EH (cell line): ENCODE results near the gene CTNNA2.
A peak's percentile ranks its signal among the peaks of the same experiment; 100 is the strongest.

ENCODE experiments used
- DNase-seq: peaks from one replicate; pipeline ENCODE4 v3.0.0-alpha.2; 2015; ENCODE audit warnings: low read depth

The CTNNA2 gene

DNA sequence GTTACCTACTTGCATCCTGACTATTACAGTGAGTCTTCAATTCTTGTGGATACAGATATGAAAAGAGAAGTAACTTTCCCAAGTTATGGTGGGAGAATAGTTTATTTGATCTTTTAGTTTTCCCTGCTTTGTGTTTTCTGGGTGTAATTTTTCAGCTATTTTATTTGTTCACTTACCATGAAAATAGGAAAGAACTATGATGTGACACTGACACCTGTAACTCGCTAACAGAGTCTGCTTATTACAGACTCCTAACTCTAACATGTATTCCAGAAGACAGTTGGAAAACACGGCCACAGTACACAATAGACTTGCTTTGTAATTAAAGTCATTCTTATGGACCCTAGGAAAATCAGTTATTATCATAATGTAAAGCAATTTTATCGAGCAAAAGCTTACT, 468.5 kb downstream of the CTNNA2 start:
- no peak for DNase-seq

GRCh38 chr2:79982445-79982844, 469.6 kb downstream of the CTNNA2 start:
- no peak for DNase-seq

DNA sequence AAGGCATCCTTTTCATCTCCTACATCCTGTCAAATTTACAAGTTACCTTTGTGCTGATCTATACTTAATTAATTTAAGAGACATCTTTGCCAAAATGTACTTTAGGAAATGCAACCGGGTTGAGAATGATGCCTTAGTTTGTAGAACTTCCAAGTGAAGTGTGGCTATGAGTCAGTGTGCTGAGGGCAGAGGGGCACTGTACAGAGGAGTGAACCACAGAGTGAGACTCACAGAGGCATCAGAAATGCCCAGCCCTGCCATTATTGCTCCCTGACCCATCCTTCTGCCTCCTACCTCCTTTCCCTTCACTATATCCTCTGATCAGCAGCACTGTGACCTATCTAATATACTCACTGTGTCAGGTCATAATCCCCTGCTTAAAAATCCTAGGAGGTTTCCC, 471.6 kb downstream of the CTNNA2 start:
- DNase-seq = peak; percentile 30

DNA sequence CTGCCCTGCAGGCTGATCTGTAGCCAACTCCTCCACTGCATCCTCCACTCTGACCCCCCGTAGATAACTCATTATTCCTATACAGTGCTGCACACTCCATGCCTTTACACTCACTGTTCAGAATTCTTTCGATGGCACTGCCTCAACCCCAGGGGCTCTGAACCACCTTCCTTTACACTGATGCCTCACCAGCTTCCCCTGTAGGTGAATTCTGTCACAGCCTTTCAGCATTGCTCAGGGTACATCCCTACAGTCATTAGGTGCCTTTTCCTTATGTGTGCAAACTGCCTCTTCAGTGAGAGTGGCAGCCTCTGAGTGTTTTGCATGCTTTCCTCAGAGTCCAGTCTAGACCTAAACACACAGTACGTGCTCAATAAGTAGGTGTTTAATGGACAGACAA, 472.3 kb downstream of the CTNNA2 start:
- no peak for DNase-seq

- no peak for DNase-seq
Measured at GRCh38 chr2:79985571-79985970, 472.7 kb downstream of the CTNNA2 start.

DNA sequence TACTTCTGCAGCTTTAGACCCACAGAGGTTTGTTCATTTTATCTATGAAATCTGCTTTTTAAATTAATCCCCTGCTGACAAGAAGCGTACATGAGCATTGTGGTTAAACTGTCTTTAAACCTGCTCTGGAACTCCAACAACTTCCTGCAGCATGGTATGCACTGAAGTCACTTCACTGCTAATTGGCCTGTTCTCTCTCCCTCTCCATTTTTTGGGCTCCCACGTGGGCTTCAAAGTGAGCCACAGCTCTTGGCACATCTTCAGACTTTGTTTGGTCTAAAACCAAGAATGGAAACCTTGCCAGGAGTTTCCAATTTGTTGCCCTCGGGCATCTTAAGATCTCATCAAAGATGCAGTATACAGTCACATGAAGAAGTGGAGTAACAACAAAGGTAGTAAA, 480.3 kb downstream of the CTNNA2 start:
- DNase-seq = peak; percentile 79

DNA sequence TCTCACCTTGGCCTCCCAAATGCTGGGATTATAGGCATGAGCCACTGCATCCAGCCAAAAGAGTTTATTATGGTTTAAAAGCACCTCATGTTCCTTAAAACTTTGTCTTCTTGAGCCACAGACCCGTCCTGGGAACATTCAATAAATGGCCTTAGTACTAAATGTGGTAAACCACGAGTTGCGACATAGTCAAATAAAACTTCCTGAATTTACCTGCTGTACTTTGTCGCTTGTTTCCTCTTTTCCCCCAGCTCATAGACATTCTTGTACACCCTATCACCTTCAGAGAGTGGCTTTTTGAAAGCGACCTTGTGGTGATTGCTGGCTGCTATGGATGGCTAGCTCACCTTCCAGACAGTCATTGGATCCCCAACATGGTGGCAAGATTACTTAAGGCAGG, 481.3 kb downstream of the CTNNA2 start:
- DNase-seq = peak; percentile 31

DNA sequence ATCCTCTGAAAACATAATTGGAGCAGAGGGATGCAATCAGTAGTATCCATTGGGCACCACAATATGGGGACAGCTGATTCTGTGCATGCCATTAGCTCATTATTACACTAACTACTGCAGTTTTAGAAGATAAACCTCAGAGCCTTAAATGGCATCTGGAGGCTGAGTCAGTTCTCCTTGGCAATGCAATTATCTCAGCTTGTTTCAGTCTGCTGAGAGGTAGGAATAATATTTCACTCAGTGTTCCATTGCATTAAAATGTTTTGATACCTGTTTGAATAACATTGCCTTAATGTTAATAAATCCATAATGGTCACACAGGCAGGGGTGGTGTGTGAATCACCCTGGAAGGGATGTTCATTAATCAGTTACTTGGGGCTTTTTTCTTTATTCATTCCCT, 482.1 kb downstream of the CTNNA2 start:
- peak; percentile 53 for DNase-seq

- DNase-seq = no peak
Measured at GRCh38 chr2:79996709-79997108, 483.9 kb downstream of the CTNNA2 start.

DNA sequence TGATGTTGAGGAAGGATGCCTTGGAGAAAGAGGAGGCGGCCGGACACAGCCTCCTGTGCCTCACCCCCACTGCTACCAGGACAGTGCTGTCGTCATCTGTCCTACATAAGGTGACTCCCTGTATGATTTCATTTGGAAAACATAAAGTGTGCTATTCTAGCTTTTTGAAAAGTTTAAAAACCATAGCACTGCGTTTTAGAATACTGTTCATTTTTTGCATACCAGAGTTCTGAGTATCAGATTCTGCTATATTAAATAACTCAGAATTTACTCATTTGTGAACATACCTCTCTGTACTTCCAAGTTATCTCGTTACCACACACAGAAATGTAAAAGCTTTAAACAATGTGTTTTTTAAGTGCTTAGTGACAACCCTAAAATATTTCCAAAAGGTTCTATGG, 488.9 kb downstream of the CTNNA2 start:
- peak; percentile 86 for DNase-seq

- DNase-seq = no peak
Measured at GRCh38 chr2:80002112-80002511, 489.3 kb downstream of the CTNNA2 start.

- DNase-seq = no peak
Measured at GRCh38 chr2:80002568-80003157, 489.8 kb downstream of the CTNNA2 start.

DNA sequence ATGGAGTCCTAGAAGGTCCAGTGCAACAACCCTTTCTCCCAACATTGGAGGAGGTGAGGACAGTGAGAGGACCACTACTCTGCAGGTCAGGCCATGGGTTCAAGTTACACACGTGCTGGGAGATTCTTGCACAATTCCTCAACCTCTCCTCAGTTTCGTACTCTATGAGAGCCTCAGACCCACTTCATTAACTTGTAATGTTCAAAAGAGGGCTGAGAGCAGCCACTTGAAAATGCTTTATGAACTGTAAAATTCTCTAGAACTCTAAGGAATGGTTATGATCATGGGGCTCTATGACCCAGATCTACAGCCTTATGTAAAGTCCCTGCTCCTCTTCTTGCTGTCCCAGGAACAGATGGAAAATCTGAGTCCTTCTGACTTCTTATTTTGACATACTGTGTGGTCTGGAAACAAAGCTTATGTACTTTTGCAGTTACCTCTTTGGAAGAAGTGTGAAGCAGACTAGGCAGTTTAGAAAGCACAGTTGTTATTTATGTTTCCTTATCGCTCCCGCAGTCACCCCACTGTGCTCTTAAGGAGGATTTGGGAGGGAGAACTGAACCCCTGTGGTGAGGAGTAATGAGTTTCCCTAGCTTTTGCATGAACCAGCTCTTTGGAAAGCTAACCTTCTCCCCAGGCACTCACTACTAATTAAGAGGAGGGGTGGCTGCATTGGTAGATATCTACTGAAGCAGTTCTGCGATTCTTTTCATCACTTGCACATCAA, 495.1 kb downstream of the CTNNA2 start:
- no peak for DNase-seq

DNA sequence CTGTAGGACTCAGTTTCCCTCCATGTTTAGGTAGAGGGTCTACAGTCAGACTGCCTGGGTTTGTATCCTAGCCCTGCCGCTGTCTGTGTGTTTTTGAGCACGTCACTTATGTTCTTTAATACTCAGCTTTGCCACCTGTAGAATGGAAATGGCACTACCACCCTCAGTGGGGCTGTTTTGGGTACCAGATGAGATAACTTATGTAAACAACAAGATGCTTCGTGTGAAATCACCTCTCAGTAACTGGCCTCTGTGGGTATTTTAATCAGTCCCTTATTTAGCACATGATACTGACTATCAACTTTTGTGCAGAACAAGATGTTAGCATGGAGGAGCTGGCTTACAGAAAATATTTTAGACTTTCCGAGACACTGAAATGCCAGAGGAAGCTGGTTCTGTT, 495.7 kb downstream of the CTNNA2 start:
- DNase-seq = no peak

- no peak for DNase-seq
Measured at GRCh38 chr2:80009211-80009610, 496.4 kb downstream of the CTNNA2 start.

- no peak for DNase-seq
Measured at GRCh38 chr2:80012061-80012460, 499.2 kb downstream of the CTNNA2 start.

GRCh38 chr2:80014637-80015036, 501.8 kb downstream of the CTNNA2 start:
- peak; percentile 58 for DNase-seq

DNA sequence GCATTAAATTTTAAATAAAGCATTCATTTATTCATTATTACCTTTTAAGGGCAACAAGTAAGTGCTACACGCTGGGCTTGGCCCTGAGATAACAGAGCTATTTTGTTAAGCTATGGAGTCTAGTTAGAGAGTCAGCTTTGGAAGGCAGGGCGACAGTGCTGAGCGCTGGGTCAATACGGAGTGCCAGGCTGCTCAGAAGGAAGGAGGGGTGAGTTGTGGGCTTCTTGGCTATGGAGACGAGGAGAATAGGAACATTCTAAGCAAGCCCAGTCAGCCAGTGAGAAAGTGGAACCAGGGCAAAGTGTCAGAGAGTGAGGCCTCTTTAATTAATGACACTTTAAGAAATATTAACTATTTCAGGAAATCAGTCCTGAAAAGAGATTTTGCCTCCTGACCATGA, 503.3 kb downstream of the CTNNA2 start:
- no peak for DNase-seq

GRCh38 chr2:80019571-80020460, 507.0 kb downstream of the CTNNA2 start:
- DNase-seq = no peak

DNA sequence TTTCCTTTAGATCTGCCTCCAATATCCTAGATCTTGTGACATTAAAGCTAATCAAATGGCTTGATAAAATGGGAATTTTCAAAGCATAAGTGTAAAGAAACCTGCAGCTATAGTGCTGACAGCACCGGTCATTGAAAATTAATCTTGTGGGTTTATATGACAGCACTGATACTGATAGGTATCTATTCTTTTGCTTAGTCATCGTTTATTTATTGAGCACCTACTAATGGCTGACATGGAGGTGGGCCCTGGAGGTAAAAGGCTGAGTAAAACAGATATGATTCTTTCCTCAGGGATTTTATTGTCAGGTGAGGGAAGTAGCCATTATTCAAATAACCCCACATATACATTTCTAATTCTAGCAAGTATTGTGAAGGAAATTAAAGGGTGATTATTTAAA, 509.2 kb downstream of the CTNNA2 start:
- DNase-seq = no peak

DNA sequence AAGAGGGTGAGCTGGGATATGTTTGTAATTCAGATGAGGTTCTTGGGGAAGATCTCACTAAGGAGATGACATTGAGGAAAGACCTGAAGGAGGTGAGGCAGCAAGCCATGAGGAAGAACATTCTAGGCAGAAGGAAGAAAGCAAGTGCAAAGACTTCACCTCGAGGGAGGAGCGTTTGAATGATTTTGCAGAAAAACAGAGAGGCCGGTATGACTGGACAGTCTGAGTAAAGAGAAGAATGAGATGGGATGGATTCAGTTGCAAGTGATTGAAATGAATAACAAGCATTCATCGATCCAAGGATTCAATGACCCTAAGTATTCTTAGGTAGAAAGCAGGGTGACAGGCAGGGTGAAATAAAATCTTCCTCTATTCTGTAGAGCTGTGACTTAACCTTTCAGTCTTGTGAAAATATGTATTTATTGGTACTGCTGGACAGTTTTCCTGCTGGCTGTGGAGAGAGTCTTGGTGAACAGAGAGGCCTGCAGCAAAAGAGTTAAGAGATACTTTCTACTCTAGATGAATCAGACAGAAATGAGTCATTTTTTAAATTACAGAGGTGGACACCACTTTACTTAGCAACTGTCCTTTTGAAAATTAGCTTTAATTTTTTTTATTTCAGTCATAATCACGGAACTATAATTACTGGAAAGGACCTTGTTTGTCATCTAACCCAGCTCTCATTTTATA, 513.3 kb downstream of the CTNNA2 start:
- peak; percentile 52 for DNase-seq

GRCh38 chr2:80028051-80028450, 515.2 kb downstream of the CTNNA2 start:
- DNase-seq = no peak
